ENCODE data around the gene FILIP1.
"Not testable (repeated sequence)": the region's sequence is repeated elsewhere in the genome, so short reads cannot be mapped to it uniquely, and the experiment has no call there.

The FILIP1 gene

DNA sequence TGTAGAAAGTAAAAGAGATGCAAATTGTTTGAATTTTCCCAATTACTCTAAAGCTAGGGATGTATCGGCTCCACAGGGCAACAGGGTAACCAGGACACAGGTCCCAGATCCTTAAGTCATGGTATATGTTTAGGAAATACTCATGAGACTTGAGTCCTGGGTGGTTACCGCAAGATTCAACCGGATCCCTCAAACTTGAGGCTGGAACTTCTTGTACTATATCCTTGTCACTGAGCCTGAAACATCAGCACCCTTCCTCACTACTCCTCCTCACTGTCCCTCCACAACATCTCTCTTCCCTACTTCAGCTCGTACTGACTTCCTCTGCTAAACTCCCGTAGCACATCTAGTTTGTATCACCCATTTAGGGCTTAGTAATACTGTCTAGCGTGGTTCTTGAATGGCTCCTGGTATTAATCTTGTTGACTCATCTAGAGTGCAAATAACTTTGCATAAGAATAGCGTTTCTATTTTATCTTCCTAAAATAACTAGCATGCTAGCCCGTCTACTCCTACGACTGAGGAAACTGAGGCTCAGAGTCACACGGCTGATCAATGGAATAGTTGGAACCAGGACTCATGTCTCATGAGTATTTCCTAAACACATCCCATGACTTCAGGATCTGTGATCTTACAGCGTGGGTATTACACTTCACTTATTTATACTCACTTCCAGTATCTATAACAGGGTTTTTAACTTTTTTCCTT, 72.1 kb downstream of the FILIP1 start:
- no peak for DNase-seq (ENCODE audit: low spot score)

DNA sequence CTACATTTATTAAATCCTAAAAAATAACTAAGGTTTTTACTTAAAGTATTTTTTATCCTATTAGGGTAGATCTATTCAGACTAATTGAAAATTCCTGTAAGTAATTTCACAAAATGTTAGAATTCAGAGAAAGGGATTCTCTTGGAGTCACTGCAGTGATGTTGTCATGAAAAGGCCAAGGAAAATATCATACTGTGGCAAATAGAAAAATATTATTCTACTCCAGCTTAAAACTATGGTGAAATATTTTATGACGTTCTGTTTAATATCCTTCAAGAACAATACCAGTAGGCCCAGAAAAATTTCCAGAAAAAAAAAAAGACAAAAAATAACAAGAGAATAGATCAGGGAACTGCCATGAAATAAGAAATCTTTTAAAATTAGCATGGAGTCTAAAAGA, 73.6 kb downstream of the FILIP1 start:
- DNase-seq (ENCODE audit: low spot score) = no peak

DNA sequence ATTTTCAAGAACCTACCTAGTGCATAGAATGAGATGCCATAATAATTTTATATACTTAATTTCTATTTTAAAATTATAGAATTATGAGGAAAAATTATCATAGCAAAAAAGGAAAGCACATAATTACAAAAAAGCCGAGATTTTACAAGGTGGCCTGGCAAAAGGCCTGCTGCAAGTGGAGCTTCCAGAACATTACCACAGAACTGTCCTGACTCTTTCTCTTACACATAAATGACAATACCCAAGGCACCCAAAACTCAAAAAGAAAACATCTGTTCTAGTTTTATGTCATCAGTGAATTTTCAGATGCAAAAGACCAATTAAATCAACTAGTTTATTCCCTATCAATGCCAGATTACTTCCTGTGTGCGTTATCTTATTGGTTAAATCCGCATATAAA, 74.2 kb downstream of the FILIP1 start:
- no peak for DNase-seq (ENCODE audit: low spot score)

DNA sequence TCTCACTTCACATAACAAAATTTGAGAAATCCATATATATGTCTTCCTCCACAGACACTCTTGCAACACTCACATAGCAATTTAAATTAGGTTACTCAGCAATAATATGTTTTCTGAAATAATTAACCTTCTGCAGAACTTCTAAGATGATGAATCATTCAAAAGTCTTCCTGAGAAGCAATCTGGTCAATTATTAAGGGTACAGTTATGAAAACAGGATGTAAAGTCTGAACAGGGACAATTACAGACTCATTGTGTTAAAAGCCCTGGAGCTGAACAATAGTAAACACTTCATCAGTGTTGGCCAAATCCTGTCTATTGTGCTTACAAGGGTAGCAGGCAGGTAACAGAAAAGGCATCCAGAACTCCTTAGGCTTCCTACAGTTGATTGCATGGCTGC, 75.4 kb downstream of the FILIP1 start:
- DNase-seq (ENCODE audit: low spot score) = no peak

DNA sequence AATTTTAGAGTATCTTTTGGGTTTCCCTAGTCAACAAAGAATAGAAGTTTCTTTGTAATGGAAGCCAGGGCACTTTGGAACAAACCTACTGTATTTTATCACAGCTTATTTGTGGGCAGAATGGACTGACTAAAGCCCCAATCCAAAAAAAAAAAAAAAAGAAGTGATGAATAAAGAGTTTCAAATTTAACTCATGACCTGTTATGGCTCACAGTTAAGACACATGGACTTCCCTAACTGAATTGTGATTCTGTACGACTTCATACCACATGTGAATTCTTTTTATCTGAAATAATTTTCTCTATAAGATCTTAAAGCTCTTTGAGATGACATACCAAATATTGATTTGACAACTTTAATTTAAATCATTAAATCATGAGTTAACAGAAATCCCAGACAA, 77.2 kb downstream of the FILIP1 start:
- DNase-seq (ENCODE audit: low spot score) = no peak

DNA sequence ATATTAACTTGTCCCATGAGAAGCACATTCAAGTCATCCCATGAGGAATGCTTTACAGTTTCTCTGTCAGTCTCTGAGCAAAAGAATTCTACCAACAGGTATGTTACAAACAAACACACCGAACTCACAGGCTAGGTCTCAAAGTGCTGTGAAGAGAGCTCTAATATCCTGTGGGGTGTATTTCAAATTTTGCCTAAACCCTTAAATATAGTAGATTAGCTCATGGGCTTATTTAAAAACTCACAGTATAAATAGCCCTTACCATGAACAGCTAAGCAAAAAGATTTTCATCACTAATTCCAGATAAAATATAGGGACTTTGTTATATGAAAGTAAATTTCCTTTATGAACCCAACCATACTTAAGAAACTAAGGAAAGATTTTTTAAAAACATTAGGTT, 77.8 kb downstream of the FILIP1 start:
- no peak for DNase-seq (ENCODE audit: low spot score)

DNA sequence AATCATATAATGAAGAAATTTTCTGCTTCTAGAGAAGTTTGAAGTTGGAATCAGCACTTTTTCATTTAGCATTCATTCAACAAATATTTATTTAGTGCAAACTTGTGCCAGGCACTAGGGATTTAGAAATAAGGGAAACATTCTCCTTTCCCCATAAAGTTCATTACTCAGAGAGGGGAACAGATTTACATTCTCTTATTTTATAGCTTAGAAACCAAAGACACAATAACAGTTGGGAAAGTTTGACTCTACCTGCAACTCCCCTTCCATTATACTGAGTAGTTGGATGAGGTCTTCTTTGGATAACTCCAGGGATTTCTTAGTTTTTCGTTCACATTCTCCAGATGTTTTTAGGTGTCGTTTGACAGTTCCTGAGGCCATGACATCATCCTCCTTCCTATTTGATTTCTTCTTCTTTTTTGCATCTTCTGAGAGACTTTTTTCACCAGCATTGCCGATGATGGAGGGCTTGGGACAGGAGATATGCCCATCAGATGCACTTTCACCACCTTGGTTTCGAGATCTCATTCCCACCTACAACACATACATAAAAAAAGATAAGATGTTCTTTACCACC, 79.1 kb downstream of the FILIP1 start:
- no peak for DNase-seq (ENCODE audit: low spot score)

DNA sequence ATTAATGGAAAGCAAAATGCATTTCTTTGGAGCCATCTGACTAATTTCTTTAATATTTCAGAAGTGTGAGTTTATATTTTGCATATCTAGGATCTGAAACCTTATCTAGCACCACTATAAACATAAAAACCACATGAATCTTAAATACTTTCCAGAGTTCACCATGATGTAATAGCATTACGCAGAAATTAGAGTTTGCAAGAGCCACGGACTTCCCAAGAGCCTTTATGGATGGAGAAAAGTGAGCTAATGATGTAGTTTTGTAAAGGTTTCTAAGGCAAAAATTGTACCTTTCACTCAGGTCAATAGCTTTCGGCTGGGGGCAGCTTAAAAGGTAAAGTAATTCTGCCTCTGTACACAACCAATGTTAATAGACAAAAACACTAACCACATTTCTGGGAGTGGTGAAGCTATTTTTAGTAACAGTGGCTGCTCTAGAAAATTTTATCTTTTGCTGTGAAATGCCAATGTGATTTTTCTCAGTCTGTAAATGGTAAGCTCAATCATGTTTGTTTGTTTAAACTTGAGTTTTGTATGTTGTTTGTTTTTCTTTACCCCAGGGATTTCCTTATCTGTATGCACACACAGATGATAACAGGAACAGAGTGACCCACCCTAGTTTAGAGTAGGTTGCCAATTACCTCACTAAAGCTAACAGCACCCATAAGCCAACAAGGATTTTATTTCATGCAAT, 80.5 kb downstream of the FILIP1 start:
- no peak for DNase-seq (ENCODE audit: low spot score)

DNA sequence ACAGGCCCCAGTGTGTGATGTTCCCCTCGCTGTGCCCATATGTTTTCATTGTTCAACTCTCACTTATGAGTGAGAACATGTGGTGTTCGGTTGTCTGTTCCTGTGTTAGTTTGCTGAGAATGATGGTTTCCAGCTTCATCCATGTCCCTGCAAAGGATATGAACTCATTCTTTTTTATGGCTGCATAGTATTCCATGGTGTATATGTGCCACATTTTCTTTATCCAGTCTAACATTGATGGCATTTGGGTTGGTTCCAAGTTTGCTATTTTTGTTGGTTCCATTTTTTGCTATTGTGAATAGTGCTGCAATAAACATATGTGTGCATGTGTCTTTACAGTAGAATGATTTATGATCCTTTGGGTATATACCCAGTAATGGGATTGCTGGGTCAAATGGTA, 83.0 kb downstream of the FILIP1 start:
- DNase-seq (ENCODE audit: low spot score) = not testable (repeated sequence)

DNA sequence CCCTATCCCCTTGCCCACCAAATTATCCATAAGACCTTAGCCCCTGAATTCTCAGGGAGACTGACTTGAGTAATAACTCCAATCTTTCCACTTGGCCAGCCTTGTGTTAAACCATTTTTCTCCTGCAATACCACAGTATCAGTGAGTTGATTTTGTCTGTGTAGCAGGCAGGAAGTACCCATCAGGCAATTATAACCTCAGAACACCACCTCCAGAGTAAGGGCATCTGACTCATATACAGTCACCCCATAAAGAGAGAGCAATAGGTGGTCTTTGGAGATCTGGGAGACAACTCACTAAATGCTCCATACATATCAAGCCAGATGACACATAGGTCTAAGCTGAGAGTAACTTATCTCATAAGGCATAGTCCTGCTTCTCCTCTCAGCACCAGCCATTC, 83.7 kb downstream of the FILIP1 start:
- DNase-seq (ENCODE audit: low spot score) = no peak

DNA sequence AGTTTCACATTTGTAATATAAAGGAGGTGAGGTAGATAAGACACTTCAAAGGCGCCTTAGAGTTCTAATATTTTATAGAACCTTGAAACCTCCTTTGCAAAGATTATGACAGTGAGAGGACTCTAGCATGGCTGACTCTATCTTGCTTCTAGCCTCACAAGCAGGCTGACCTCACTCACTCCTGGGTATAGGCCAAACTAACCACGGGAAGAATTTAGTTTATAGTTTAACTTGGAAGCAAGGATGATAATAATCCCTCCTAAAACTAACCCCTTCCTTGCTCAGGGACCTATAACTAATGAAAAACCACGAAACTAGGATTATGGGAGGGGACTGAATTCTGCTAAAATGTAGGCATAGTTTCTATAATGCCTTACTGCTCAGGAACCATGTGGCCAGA, 84.3 kb downstream of the FILIP1 start:
- DNase-seq (ENCODE audit: low spot score) = no peak

DNA sequence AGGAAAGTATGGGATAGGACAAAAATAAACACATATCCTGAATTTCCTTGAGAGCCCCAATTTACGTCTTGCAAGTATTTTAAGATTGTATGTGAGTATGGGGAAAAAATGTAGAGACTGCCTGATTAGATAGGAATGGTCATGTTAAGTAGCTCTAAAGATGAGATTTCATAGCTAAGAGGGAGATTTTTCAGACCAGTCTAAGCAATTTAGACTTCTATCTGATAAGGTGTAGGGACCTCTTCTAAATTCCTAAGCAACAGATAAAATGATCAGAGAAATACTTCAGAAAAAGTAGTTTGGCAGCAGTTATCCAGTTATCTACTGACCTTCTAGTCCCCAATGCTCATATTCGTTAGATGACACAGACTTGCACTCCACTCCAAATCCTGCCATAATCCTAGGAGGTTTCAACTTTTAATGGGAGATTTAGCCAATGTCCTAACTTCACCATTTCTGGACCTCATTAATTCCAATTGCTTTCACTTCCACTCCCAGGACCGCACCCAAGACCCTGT, 90.0 kb downstream of the FILIP1 start:
- no peak for DNase-seq (ENCODE audit: low spot score)

DNA sequence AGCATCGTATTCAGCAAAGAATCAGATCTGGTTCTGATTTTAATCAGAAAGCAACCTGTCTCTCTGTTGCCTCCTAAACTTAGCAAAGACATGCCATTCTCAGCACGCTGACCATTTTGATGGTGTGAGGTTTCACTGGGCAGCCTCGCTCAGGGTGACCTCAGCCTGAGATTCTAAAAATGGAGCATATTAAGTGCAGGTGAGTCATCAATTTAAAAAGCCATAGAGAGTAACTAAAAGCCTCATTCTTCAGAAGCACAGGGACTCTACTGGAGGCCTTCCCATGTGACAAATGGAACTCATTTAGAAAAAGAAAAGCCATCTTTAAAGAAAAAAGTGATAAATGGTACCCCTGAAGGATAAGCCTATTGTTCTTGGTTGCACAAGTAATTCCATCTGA, 91.3 kb downstream of the FILIP1 start:
- no peak for DNase-seq (ENCODE audit: low spot score)

DNA sequence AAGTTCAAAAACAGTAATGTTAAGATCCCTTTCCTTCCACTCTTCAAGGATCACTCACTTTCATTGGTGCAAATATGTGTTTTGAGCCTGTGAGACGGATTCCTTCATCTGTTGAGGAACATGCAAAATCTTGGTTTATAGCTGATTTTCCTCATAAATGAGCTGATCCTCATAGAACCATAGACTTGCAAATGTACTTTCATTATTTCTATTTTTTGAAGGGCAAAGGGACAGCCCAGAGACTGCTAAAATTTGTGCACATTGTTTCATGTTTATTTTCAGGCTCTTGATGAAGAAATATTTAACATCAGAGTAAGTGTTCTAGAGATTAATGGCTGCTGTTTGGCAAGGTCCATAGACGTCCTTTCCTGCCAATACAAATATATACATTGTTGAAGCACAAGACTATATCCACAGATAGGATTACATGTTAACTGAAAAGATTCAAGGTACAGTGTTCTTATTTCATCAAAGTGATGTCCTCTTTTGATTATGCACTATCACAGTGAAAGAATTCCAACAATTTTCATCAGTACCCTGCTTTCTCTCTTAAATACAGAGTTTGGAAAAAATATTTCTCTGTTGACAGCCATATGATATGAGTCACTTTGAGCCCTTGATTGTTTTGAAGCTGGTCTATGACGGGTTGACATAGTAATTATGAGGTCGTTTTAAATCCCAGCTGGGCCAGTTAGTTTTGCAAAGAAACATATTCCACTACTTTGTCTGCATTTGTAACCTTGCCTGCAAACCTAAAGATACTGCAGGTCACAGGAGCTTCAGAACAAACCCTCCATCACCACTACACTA, 95.7 kb downstream of the FILIP1 start:
- DNase-seq (ENCODE audit: low spot score) = no peak

DNA sequence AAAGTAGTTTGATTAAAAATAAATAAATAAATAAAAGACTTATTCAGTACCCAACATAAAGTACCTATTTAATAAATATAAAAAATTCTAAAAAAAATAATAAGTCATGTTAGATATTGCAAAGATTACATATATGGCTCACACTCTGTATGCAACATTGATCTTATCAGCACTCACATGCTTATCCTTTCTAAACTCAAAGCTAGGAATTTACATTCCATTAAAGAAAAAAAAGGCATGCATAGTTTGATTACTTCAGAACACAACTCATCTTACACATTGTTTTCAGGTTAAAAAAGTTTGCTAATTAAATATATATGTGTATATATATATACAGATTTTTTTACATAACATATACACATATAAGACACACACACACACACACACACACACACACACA, 96.4 kb downstream of the FILIP1 start:
- no peak for DNase-seq (ENCODE audit: low spot score)

DNA sequence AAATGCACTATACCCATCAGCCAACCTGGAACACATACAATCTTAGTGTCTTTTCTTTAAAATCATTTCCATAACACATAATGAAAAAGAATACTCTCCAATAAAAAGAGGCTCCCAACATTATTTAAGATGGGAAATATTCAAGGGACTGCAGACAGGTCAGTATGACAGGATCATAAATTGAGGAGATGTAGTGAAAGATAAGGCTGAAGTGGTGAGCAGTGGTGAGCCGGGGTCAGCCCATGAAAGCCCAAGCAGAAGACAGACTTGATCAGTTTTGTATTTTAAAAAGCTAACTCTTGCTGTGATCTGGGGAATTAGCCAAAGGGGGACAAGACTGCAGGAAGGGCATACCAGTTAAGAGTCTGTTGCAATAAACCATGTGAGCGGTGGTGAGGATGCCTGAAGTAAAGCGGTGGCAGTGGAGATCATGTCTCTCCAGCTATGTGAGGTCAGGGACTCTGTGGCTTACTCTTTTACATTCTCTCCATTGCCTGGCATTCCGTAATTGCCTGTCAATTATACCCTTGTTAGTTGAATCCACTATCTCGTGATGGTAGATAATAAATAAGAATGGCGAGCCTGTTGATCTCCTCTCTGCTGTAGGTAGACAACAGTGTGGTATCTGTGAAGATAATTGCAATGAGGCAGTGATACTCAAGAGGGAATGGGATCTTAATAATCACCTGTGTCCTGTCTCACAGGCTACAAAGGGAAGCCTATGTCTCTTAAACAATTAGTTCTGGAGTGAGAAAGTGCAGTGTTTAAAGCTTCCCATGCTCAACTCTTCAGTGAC, 97.4 kb downstream of the FILIP1 start:
- no peak for DNase-seq (ENCODE audit: low spot score)

DNA sequence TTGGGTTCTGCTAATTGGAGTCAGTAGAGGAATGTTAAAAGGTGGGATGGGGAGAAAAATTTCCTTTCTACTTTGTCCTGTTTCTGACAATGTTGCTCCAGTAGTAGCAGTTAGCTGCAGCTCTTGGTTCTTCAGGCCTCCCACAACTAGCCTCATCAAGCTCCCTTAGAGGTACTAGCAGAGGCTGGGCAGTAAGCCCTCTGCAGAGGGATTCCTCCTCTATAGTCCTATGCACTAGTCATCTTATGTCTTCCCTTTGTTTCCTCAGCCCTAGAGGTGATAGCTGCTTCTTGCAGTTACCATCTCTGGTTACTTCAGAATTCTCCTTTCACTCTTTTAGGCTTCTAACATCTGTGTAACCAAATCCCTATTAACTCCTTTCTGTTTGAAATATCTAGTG, 99.8 kb downstream of the FILIP1 start:
- no peak for DNase-seq (ENCODE audit: low spot score)

DNA sequence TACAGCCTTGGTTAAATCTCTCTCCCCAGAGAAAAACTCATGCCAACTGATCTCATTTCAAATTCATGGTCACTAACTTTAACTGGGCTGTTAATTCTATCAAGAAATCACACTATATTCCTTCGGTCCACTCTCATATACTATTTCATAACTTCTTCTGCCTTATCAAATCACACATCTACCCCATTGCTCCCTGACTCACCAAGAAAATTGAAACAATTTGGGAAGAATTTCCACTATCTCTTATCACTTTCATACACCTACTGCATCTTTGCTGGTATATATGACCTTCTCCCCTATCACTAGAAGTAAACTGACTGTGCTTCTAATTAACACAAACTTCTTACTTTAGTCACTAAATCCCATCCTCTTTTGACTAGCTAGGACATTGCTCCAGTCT, 102.3 kb downstream of the FILIP1 start:
- no peak for DNase-seq (ENCODE audit: low spot score)

DNA sequence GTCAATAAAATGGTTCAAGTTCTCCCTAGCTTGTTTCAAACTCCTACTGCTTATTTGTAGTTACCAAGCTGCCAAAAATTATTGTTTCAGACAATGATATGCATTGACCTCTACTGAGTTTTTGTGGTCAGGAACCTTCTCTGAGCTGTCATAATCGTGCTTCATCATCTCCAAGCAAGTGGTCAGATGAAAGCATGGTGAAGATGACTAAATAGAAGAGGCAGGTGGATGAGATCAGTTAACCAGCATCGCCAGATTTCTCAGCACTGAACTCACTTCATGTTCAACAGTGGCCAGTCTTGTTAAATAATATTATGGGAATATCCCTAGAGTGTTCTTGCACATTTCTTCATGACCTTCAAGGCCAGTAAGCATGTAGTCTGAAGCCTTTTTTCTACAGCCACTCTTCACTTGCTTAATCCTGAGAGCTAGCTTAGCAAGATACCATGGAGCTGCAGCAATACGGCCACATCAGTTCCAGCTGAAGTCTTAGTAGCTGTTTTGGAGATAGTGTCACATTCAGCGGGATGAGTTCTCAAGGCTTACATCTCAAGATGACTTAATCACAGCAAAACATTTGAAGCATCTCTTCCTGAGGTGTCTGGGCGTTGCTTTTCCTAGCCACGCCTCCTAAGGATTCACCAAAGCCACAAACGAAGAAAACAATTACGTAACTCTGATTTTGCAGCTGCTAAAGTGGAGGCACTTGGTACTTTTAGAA, 107.4 kb downstream of the FILIP1 start:
- no peak for DNase-seq (ENCODE audit: low spot score)

DNA sequence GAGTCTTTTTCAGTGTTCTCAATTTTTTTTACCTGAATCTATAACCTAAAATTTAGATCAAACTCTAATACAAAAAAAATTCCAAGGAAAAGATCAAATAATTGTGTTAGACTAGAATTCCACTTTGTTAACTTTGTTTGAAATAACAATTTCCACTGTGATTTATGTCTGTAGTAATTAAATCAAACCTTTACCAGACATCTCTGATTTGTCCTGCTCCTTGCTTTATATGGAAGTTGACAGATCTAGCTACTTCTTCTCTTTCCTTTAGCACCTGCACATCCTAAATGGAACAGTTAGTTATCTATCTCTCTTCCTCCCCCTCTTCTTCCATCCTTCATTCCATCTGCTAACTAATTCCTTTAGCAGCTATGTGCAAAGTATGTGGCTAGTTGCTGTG, 109.5 kb downstream of the FILIP1 start:
- DNase-seq (ENCODE audit: low spot score) = no peak

DNA sequence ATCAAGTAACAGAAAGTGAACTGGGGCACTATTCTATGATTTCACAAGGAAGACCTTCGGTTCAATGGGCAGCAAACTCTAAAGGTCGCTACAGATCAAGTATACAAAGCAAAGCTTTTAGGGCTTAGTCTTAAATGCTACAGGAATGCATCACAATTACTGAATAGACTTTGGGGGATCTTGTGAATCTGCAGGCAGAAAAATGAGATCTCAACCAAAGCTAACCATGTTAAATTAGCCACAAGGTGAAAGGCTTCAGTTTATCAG, 111.0 kb downstream of the FILIP1 start:
- no peak for DNase-seq (ENCODE audit: low spot score)
